Activated CD4-positive, CD25-positive, alpha-beta regulatory T cell treated with anti-CD3 and anti-CD28 coated beads, Interleukin-2, amount 50 U/mL, for 24 hours (primary cell): ENCODE measurements around the gene IMPDH1.
A peak's percentile ranks its signal among the peaks of the same experiment; 100 is the strongest.
"Not testable (repeated sequence)": the region's sequence is repeated elsewhere in the genome, so short reads cannot be mapped to it uniquely, and the experiment has no call there.

Experiments used
- ATAC-seq, 2 donors: fragments of 150-1000 bp; cut with Tn5 transposase; one replicate each; pipeline ENCODE4 v1.10.0; 2021; ENCODE audit warnings: mild to moderate bottlenecking in 1 of 2, moderate library complexity in 1 of 2

IMPDH1 gene

GRCh38 chr7:128409596-128410450, at the start of gene IMPDH1:
IMPDH1 (minus strand) TSS chr7:128409982; CDS start chr7:128409901, 81 bp downstream.
- peak; percentile 86 for ATAC-seq

DNA sequence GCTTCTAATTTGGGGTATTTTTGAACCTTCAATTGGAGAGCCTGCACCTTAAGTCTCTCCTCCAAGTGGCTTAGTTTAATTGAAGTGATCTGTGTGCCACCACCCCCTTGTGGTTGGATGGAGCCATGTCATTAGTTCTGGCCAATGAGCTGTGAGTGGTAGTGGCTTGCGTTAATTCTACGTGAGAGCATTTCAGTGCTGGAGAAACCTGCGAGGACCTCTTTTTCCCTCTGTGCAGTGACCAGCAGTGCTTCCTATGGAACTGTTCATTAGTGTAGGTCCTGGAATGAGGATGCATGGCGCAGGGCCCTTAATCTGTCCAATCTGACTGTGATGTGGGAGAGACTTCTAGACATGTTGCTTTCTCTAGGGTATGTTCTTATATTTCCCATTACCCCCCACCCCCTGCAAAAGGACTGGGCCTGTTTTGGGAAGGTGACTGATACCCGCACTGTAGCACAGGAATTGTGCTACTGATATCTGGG, 49.7 kb upstream of the IMPDH1 start:
- peak; percentile 35 to 39 for ATAC-seq

GRCh38 chr7:128458956-128459355, 49.2 kb upstream of the IMPDH1 start:
- ATAC-seq, result peak; percentile 44 to 57

DNA sequence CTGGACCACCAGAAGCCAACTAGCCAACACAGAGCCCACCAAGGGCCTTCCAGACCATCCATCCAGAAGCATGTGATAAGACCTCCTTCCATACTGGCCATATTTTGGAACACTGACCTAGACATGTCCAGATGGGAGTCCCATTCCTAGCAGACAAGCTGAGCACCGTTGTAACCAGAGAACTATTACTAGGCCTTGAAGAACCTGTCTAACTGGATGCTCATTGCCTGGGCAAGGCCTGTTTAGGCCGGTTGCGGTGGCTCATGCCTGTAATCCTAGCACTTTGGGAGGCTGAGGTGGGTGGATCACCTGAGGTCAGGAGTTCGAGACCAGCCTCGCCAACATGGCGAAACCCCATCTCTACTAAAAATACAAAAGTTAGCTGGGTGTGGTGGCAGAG, 47.6 kb upstream of the IMPDH1 start:
- not testable (repeated sequence) for ATAC-seq

GRCh38 chr7:128456255-128456725, 46.5 kb upstream of the IMPDH1 start:
- peak in 1 of 2 donors; percentile 0 for ATAC-seq

- ATAC-seq, result peak; percentile 87 to 88
These were observed 45.9 kb upstream of the IMPDH1 start, which contains the start of gene HILPDA for GRCh38 chr7:128455543-128456254. HILPDA (plus strand) TSS chr7:128455878; CDS start chr7:128457269, 1,391 bp downstream.

- no peak for ATAC-seq
These were observed 45.2 kb upstream of the IMPDH1 start for GRCh38 chr7:128454808-128455542.

DNA sequence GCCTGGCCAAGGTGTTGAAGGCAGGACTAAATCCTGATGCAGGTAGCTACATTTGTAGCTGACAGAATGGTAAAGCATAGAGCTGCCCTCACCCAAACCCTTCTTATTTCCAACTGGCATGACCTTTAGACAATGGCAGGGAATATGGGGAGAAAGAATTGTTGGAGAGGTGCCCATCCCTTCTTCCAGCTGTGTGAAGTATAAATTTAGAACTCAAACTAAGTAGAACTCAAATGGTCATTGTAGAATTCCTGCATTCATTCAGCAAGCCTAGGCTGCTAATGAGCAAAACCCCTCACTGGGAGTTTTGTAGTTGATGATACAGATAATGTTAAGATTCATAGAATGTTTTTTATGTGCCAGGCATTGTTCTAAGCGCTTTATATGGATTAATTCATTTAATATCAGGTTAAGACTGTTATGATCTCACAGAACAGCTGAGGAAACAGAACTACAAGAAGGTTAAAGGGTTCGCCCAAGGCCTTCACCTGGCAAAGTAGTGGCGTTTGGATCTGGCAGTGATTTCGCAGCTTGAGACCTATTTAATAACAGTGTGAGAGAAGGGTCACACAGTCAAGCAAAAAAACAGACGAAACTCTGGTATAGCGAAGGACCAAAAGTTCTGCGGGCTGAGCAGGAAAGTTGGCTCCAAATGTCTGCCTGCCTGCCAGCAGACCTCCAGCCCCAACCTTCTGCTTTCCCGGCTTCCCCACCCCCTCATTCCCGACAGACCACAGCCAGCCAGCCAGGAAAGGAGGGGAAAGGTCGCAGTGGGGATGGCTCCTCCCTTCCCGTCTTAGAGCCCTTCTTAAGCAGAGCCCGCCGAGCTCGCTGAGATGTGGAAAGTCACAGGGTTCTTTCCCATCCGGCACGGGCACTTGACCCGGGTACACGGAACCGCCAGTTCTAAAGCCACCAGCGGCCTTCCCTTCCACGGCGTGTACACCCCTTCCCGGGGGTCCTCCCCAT, 44.3 kb upstream of the IMPDH1 start:
- no peak for ATAC-seq

DNA sequence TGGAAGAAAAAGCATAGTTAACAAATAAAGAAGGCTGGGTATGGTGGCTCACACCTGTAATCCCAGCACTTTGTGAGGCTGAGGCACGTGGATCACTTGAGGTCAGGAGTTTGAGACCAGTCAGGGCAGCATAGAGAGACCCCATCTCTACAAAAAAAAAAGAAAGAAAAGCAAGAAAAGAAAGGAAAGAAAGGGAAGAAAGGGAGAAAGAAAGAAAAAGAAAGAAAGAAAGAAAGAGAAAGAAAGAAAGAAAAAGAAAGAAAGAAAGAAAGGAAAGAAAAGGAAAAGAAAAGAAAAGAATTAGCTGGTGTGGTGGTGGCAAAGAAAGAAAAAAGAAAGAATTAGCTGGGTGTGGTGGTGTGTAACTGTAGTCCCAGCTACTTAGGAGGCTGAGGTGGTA, 42.8 kb upstream of the IMPDH1 start:
- no peak for ATAC-seq

DNA sequence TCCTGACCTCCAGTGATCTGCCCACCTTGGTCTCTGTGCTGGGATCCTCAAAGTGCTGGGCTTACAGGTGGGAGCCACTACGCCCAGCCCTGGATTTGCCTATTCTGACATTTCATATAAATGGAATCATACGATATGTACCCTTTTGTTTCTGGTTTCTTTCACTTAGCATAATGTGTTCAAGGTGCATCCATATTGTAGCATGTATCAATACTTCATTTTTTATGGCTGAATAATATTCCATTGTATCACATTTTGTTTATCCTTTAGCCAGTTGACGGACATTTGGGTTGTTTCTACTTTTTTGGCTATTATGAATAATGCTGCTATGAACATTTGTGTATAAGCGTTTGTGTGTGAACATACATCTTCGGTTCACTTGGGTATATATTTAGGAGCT, 41.1 kb upstream of the IMPDH1 start:
- no peak for ATAC-seq

DNA sequence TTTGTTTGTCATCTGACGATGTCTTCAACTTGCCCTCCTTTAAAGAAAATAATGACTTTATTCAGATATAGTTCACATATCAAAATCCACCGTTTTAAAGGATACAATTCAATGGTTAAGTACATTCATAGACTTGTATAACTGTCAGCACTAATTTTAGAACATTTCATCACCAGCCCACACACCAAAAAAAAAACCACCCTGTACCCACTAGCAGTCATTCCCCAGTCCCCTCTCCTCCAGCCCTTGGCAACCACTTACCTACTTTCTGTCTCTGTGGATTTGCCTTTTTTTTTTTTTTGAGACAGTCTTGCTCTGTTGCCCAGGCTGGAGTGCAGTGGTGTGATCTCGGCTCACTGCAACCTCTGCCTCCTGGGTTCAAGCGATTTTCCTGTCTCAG, 40.6 kb upstream of the IMPDH1 start:
- ATAC-seq, result peak; percentile 33 to 36

DNA sequence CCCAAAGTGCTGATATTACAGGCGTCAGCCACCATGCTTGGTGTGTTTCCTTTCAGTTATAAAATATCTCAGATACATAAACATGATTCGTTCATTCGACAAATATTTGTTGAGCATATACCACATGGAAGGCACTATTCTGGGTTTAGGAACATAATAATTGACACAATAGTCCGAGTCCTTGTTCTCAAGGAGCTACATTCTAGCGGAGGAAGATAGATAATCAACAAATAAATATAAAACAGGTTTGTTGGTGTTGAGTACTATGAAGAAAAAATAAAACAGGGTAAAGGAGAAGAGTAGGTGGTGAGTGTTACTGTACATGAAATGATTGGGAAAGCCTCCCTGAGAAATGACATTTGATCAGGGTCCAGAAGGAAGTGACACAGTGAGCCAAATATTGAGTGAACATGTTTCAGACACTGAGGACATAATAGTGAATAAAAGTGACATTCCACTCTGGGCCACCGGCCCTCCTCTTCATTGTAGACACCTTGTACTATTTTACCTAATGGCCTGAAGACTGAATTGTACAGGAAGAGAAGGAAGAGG, 39.0 kb upstream of the IMPDH1 start:
- no peak for ATAC-seq

DNA sequence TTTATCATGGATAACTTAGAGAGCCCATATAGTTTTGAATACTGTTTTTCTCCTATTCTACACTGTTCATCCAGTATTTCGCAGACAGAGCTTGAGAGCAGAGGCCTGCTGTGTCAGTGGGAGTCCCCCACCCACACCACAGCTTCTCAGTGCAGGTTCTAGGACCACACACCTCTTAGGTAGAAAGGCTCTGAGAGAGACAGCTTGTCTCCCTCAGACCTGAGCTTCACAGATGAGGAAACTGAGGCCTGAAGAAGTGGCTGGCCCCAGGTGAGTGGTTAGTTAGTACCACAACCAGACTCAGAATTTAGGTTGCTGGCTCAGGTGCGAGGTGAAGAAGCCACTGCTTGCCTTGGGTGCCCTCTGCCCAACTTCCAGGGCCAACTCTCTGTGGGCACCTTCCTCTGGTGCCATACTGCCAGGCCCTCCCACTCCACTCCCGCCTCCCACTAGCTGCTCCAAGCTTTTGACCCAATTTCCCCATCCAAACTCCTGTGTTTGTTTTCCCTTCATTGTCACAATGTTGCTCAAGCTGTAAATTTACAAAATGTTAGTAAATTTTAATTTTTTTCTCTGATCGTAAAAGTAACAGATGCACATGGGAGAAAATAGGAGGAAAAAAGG, 38.3 kb upstream of the IMPDH1 start:
- ATAC-seq, result peak; percentile 24 to 48

DNA sequence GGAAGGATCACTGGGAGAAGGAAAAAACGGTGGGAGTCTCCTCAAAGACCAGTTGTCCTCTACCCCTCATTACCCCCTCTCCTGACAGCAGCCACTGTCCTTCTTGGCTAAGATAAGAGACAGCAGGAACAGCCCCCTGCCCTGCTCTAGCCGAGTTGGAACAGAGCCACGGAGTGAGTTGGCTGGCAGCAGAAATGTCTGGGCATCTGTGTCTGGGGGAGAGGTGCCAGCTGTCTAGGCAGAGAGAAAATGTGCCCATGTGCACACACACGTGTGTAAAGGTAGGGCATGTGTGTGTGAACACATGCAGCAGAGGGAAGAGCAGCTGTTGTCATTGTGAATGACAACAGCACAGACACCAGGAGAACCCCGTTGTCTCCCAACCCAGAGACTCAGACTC, 36.5 kb upstream of the IMPDH1 start:
- no peak for ATAC-seq

- ATAC-seq, result peak in 1 of 2 donors; percentile 27
These were observed 34.2 kb upstream of the IMPDH1 start for GRCh38 chr7:128443831-128444600.

DNA sequence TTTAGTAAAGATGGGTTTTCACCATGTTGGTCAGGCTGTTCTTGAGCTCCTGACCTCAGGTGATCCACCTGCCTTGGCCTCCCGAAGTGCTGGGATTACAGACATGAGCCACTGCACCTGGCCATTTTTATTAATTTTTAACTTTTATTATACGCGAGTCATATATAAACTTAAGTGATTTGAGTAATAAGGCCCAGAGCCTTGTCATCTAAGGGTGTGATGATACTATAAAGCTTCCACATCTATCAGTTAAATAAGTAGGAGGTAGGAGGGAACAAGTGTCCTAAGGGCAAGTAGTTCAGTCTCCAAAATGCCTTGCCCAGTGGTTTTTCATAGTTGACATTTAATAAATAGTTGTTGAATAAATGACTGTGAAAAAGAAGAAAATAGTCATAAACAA, 32.6 kb upstream of the IMPDH1 start:
- ATAC-seq, result no peak

DNA sequence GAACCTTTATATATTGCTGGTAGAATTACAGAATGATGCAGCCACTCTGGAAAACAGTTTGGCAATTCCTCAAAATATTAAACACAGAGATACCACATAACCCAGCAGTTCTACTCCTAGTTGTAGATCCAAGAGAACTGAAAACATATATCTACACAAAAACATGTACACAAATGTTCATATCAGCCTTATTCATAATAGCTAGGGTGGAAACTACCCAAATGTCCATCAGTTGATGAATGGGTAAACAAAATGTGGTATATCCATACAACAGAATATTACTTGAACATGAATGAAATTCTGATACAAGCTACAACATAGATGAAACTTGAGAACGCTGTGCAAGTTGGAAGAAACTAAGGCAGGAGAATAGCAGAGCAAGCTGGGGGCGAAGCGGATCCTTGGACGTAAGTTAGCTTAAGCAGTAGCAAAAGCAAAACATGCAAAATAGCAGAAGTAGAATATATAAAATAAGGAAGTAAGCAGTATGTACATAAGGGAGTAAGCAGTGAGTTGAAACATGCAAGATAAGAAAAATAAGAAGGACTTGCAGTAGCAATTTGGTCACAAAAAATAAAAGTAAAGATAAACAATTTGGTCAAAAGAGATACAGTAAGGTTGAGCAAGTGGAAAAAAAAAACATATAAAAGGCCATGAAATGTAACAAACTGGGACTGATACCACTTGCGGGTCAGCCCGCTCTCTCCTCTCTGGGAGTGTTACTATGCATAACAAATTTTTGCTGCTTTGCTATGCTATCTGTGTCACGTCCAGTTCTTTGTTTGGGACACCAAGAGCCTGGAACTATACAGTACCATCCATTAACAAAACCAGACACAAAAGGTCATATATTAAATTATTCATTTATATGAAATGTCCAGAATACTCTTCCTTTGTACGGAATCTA, 27.9 kb upstream of the IMPDH1 start:
- no peak for ATAC-seq

GRCh38 chr7:128435327-128435686, 25.5 kb upstream of the IMPDH1 start:
- ATAC-seq, result no peak
